MV-4-11 (cell line): ENCODE data around the gene UCHL5.

Experiments used
- DNase-seq: peaks from one replicate; lab custom pipeline; 2025; lab: John Stamatoyannopoulos, UW

Gene UCHL5

DNA sequence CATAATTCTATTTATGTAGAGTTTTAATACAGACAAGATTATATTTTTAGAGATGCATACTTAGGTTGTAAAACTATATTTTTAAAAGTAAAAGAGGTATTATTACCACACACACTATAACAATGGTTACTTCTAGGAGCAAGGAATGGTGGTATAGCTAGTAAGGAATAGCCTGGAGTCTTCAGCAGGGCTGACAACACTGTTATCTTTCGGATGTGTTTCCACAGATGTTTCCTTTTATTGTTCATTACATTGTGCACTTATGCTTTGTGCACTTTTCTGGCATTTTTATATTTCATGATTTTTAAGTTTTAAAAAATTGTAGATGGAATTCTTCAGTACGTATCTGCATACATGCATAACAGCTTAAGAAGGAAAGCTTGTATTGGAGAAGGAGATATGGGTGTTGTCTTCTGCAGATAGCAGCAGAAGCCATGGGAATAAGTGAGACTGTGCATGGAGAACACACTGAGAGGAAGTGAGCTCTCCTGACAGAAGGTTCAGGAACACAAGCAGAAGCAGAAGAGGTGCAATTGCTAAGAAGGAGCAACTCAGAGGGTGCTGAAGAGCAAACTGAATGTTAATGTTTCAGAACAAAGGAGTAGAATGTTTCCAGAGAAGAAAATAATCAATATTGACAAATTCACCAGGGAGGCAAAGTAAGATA, 91.8 kb downstream of the UCHL5 start:
- no peak for DNase-seq

DNA sequence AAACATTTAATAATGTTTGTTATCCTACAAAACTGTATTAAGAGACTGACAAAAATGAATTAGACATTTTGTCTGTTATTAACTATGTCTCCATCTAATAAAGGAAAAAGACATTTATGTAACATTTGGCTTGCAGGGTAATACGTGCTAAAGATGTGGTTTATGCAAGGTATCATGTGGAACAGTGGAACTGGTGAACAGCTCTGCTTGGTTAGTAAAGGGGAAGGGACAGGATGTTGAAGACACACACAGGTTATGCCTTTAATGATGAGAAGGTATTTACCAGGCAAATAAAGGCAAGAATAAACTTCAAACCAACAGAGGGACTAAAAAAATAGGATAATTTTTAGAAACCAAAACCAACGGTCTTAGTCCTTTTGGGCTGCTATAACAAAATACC, 93.1 kb downstream of the UCHL5 start:
- DNase-seq, result no peak

DNA sequence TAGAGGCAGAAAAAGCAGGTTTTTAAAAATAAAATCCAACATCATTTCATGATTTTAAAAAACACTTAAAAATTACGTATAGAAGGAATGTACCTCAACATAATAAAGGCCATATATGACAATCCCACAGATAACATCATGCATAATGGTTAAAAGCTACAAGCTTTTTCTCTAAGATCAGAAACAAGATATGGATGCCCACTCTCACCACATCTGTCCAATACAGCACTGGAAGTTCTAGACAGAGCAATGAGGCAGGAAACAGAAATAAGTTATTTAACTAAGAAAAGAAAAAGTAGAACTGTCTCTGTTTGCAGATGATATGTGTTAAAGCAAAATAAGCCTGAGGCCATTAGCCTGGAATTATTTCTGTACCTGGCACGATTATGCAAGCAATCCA, 96.3 kb downstream of the UCHL5 start:
- no peak for DNase-seq
